HCT116 (cell line): ENCODE data around the gene SLC13A3. TPM values are rescaled to one million over a fixed set of nuclear protein-coding genes. Genes with fewer than 3 reads are reported as not detected.

ENCODE experiments used
- ATAC-seq: fragments of 200-7000 bp; cut with Tn5 transposase; 2 replicates; pipeline ENCODE4 v1.9.1; 2020; ENCODE audit warnings: mild to moderate bottlenecking, moderate library complexity
- BruUV-seq: library from RNA; stranded (reverse); fragments of 400-500 nt; replicated peaks from 2 replicates; lab custom pipeline; 2021; lab: Mats Ljungman, UMichigan
- CTCF ChIA-PET: fragments of 300-600 bp; sonication (Branson Sonifier 250); formaldehyde crosslinking; loops from one replicate; lab custom pipeline; 2021; ENCODE audit warnings: antibody characterized with exemption; lab: Charles Lee
- POLR2A ChIA-PET: fragments of 300-600, 350-600 bp; sonication (Branson Sonifier 250); formaldehyde crosslinking; loops from one replicate; lab custom pipeline; 2021; ENCODE audit warnings: antibody characterized with exemption; lab: Charles Lee
- RAD21 ChIA-PET, 2 experiments: fragments of 300-600 bp; sonication (Branson Sonifier 250); formaldehyde crosslinking; loops; one replicate each; lab custom pipeline; 2023; ENCODE audit warnings: low total read pairs in 2 of 2; ENCODE audit not compliant: uncharacterized antibody in 2 of 2, unreplicated experiment in 2 of 2, low non-redundant PET in 1 of 2; lab: Charles Lee
- DNase-seq: peaks from one replicate; pipeline ENCODE4 v3.0.0-alpha.2; 2010; ENCODE audit warnings: low read depth, low spot score
- H2AFZ ChIP-seq: fragments of 200-600 bp; shearing (Covaris generic), sonication (generic); 2 replicates; pipeline ENCODE4 v1.6.1; 2017; ENCODE audit warnings: low read depth, mixed run types, mixed read lengths, antibody characterized with exemption, low read length; ENCODE audit not compliant: poor library complexity, severe bottlenecking
- H3K27ac ChIP-seq: 2 replicates; pipeline ENCODE4 v1.5.1; 2012; ENCODE audit warnings: low read depth, low read length
- H3K27me3 ChIP-seq: fragments of 200-600 bp; sonication (generic); 2 replicates; pipeline ENCODE4 v1.6.1; 2016; ENCODE audit warnings: mixed run types, low read length, mixed read lengths; ENCODE audit not compliant: insufficient read depth
- H3K36me3 ChIP-seq, 2 experiments: fragments of 200-500 bp in 1 of 2; fragments of 200-600 bp in 1 of 2; sonication (Bioruptor generic) in 1 of 2; sonication (generic) in 1 of 2; 2 replicates each; pipeline versions ENCODE4 v1.5.1 to v1.6.1; 2014 to 2016; ENCODE audit warnings: low read length in 2 of 2, inconsistent platforms in 1 of 2, mixed read lengths in 1 of 2, mixed run types in 1 of 2; ENCODE audit not compliant: insufficient read depth in 2 of 2, control insufficient read depth in 1 of 2
- H3K4me1 ChIP-seq, 2 experiments: fragments of 200-600 bp in 1 of 2; sonication (generic) in 1 of 2; 2 replicates each; pipeline versions ENCODE4 v1.5.1 to v1.6.1; 2012 to 2017; ENCODE audit warnings: low read length in 2 of 2, inconsistent platforms in 1 of 2, mild to moderate bottlenecking in 1 of 2, mixed read lengths in 1 of 2, mixed run types in 1 of 2, moderate library complexity in 1 of 2; ENCODE audit not compliant: insufficient read depth in 2 of 2, control insufficient read depth in 1 of 2
- H3K4me2 ChIP-seq: fragments of 200-600 bp; sonication (generic); 2 replicates; pipeline ENCODE4 v1.6.1; 2017; ENCODE audit warnings: mixed run types, low read length, mixed read lengths
- H3K4me3 ChIP-seq, 2 experiments: fragments of 200-600 bp in 1 of 2; sonication (generic) in 1 of 2; replicated peaks in 1 of 2; 2 replicates each; pipeline ENCODE4 v1.5.1; 2011 to 2016; ENCODE audit warnings: low read length in 2 of 2, control low read depth in 1 of 2, low read depth in 1 of 2, mild to moderate bottlenecking in 1 of 2, mixed read lengths in 1 of 2, mixed run types in 1 of 2
- H3K79me2 ChIP-seq: fragments of 200-600 bp; sonication (generic); 2 replicates; pipeline ENCODE4 v1.6.1; 2017; ENCODE audit warnings: mild to moderate bottlenecking, mixed run types, low read length, moderate library complexity, mixed read lengths; ENCODE audit not compliant: insufficient read depth
- H3K9ac ChIP-seq: fragments of 200-600 bp; sonication (generic); 2 replicates; pipeline ENCODE4 v1.6.1; 2016; ENCODE audit warnings: low read length, mixed read lengths
- H3K9me2 ChIP-seq: fragments of 200-600 bp; sonication (generic), shearing (Covaris generic); 2 replicates; pipeline ENCODE4 v1.6.1; 2017; ENCODE audit warnings: mixed run types, mild to moderate bottlenecking, moderate library complexity; ENCODE audit not compliant: insufficient read depth
- H3K9me3 ChIP-seq, 2 experiments: fragments of 200-500 bp in 1 of 2; fragments of 200-600 bp in 1 of 2; sonication (Bioruptor generic) in 1 of 2; sonication (generic) in 1 of 2; 2 replicates each; pipeline ENCODE4 v1.6.1; 2014 to 2017; ENCODE audit warnings: low read length in 2 of 2, mixed read lengths in 2 of 2, inconsistent platforms in 1 of 2, low read depth in 1 of 2, mild to moderate bottlenecking in 1 of 2, mixed run types in 1 of 2, moderate library complexity in 1 of 2; ENCODE audit not compliant: control insufficient read depth in 1 of 2, insufficient read depth in 1 of 2
- H4K20me1 ChIP-seq: fragments of 200-600 bp; sonication (generic), shearing (Covaris generic); 2 replicates; pipeline ENCODE4 v1.6.1; 2017; ENCODE audit warnings: mixed run types, mild to moderate bottlenecking, moderate library complexity; ENCODE audit not compliant: insufficient read depth
- CTCF ChIP-seq, 3 experiments: fragments of 200-600 bp in 1 of 3; sonication (generic) in 1 of 3; IDR thresholded peaks in 2 of 3; conservative IDR thresholded peaks in 1 of 3; 2 replicates each; pipeline ENCODE4 v1.5.1; 2012 to 2017; ENCODE audit warnings: low read depth in 2 of 3, low read length in 2 of 3, antibody characterized with exemption in 1 of 3, borderline replicate concordance in 1 of 3, control low read depth in 1 of 3, mild to moderate bottlenecking in 1 of 3, mixed read lengths in 1 of 3, mixed run types in 1 of 3, moderate library complexity in 1 of 3; ENCODE audit not compliant: insufficient read depth in 1 of 3
- ELF1 ChIP-seq: IDR thresholded peaks from 2 replicates; pipeline ENCODE4 v1.6.1; 2012; ENCODE audit warnings: low read depth, borderline replicate concordance
- EZH2phosphoT487 ChIP-seq: fragments of 200-600 bp; IDR thresholded peaks from 2 replicates; pipeline ENCODE4 v1.6.1; 2018; ENCODE audit warnings: antibody characterized with exemption, borderline replicate concordance
- MAX ChIP-seq: IDR thresholded peaks from 2 replicates; pipeline ENCODE4 v1.6.1; 2012
- POLR2AphosphoS5 ChIP-seq: IDR thresholded peaks from 2 replicates; pipeline ENCODE4 v1.6.1; 2011; ENCODE audit warnings: mild to moderate bottlenecking, low read depth, low read length, moderate library complexity
- SP1 ChIP-seq: IDR thresholded peaks from 2 replicates; pipeline ENCODE4 v1.6.1; 2012; ENCODE audit warnings: low read depth
- SRF ChIP-seq: IDR thresholded peaks from 2 replicates; pipeline ENCODE4 v1.6.1; 2012; ENCODE audit warnings: low read depth
- TCF7L2 ChIP-seq: IDR thresholded peaks from 2 replicates; pipeline ENCODE4 v1.7.0; 2011; ENCODE audit warnings: borderline replicate concordance, inconsistent platforms; ENCODE audit not compliant: insufficient read depth, insufficient read length; ENCODE audit errors: extremely low read depth
- ZBTB33 ChIP-seq: IDR thresholded peaks from 2 replicates; pipeline ENCODE4 v1.6.1; 2011; ENCODE audit warnings: mild to moderate bottlenecking, low read length, moderate library complexity; ENCODE audit not compliant: insufficient replicate concordance; ENCODE audit errors: extremely low read depth
- ZFX ChIP-seq: fragments of 450-650 bp; IDR thresholded peaks from 2 replicates; pipeline ENCODE4 v1.6.1; 2017
- intact Hi-C: fragments of 100-400 bp; cut with micrococcal nuclease; formaldehyde crosslinking; loops from 2 replicates; pipeline ENCODE4 v1.10.0; 2022
- total RNA-seq: library from RNA; stranded (reverse); gene quantifications from one replicate; pipeline ENCODE4 v1.2.1, GENCODE V29; 2021; ENCODE audit not compliant: unreplicated experiment

The SLC13A3 gene
- total RNA-seq, 1 experiment from 2014 or later, result not detected

DNA sequence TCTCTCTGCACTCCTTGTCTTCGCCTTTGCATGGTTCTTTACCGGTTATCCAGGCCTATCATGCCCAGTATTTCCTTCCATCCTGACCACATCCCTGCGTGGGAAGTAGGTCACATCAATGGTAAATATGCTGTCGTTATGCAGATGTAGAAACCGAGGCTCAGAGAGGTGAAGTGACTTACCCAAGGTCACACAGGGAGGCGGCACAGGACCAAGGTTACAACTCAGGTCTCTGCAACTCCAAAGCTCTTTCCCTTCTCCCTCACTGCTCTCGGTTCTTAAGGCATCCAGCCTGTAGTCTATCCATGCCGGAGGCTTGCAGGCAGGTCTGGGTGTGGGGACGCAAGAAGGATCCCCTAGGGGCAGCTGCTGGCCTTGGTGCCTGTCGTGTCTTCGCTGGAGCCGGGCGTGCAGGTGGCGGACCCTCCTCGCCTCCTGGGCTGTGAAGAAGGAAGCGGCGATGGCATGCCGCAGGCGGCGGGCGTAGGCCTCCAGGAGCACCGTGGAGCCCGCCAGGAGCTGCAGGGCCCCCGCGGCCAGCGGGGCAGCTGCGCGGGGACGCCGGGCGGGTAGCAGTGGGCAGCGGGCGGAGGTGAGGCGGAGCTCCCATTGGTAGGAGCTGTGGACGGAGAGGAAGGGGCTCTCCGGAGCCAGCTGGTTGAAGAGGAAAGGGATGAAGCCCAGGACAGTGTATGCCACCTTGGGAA lies 109.9 kb downstream of the SLC13A3 start:
- BruUV-seq, result no TSS peak
- ChIA-PET CTCF (no interaction called here), POLR2A (no interaction called here), RAD21 (no interaction called here)
- Histone ChIP-seq H3K27ac (no peak overlapping the region), H3K36me3 (no peaks in the 10 kb centered on the region), H3K79me2 (no peaks in the 10 kb centered on the region), H3K4me3 (no peak overlapping the region), H4K20me1 (no peaks in the 10 kb centered on the region), H3K27me3 (peaks cover 40% of the 10 kb centered on the region), H3K4me1 (no peaks in the 10 kb centered on the region), H3K9me2 (no peaks in the 10 kb centered on the region), H3K4me2 (no peak overlapping the region), H3K9me3 (no peaks in the 10 kb centered on the region), H2AFZ (no peak overlapping the region), H3K9ac (no peak overlapping the region)
- DNase-seq, result no peak
- intact Hi-C loops, result no loop called here
- no peak for ATAC-seq
- no peak for TF ChIP-seq ZBTB33
- TF ChIP-seq EZH2phosphoT487, result no peak
- TF ChIP-seq SRF, result no peak
- no peak for TF ChIP-seq CTCF (IDR thresholded peaks at IDR 0.05 in 2 of 3, conservative IDR thresholded peaks at IDR 0.05 in 1 of 3; ENCODE audit: borderline replicate concordance in 1 of 3, insufficient read depth in 1 of 3, low read depth in 2 of 3, low read length in 2 of 3)
- TF ChIP-seq TCF7L2, result no peak
- no peak for TF ChIP-seq POLR2AphosphoS5
- TF ChIP-seq ELF1, result no peak
- TF ChIP-seq SP1, result no peak
- no peak for TF ChIP-seq ZFX
- no peak for TF ChIP-seq MAX
